ENCODE data around the gene SWSAP1. TPM values are rescaled to one million over a fixed set of nuclear protein-coding genes. Genes with fewer than 3 reads are reported as not detected.
A peak's percentile ranks its signal among the peaks of the same experiment; 100 is the strongest.

The SWSAP1 gene
- total and polyA plus RNA-seq, 9 of the 15 experiments (the other 6 are each of a cell fraction or from before 2014, with no cell fraction given), result 0.18 to 2.8 (median 1.7) TPM

- 0 out of 4 replicates have a peak, but pooled peaks of 1 of the 2 experiments have one; percentile 31 for TF ChIP-seq BCLAF1 (IDR thresholded peaks at IDR 0.05; ENCODE audit: borderline replicate concordance in 1 of 2, control insufficient read depth in 1 of 2, low read depth in 2 of 2, low read length in 1 of 2)
- no peak for TF ChIP-seq ZNF561 (CRISPR knock-in tag; conservative IDR thresholded peaks at IDR 0.05)
- TF ChIP-seq ZNF707 (CRISPR knock-in tag; conservative IDR thresholded peaks at IDR 0.05), result no peak
- TF ChIP-seq HDAC6 (IDR thresholded peaks at IDR 0.05; ENCODE audit: low read depth, low read length), result peak; percentile 92; the same call in 1 of the 2 replicates
- 0 out of 2 replicates have a peak, but pooled peaks have one; percentile 56 for TF ChIP-seq NFRKB (IDR thresholded peaks at IDR 0.05; ENCODE audit: low read depth)
- TF ChIP-seq CC2D1A (IDR thresholded peaks at IDR 0.05), result peak; percentile 32; the same call in 1 of the 2 replicates
- TF ChIP-seq NR4A1 (CRISPR knock-in tag; IDR thresholded peaks at IDR 0.05), result no peak
- no peak for TF ChIP-seq NR4A1 (tag; IDR thresholded peaks at IDR 0.05)
- TF ChIP-seq PTRF (tag; IDR thresholded peaks at IDR 0.05), result no peak
- TF ChIP-seq, protein P1, sequence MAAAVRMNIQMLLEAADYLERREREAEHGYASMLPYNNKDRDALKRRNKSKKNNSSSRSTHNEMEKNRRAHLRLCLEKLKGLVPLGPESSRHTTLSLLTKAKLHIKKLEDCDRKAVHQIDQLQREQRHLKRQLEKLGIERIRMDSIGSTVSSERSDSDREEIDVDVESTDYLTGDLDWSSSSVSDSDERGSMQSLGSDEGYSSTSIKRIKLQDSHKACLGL (CRISPR knock-in tag; IDR thresholded peaks at IDR 0.05; ENCODE audit: borderline replicate concordance, poor library complexity, severe bottlenecking), result no peak
- no peak for TF ChIP-seq TEAD4 (IDR thresholded peaks at IDR 0.05; ENCODE audit: low read length)
- no peak for TF ChIP-seq TEAD4 (CRISPR knock-in tag; IDR thresholded peaks at IDR 0.05; ENCODE audit: borderline replicate concordance)
- no peak for TF ChIP-seq NCOA6 (IDR thresholded peaks at IDR 0.05)
- no peak for TF ChIP-seq IRF1 (CRISPR knock-in tag; IDR thresholded peaks at IDR 0.05; ENCODE audit: borderline replicate concordance)
- no peak for TF ChIP-seq MYBL2 (IDR thresholded peaks at IDR 0.05; ENCODE audit: low read depth)
- TF ChIP-seq MYBL2 (CRISPR knock-in tag; IDR thresholded peaks at IDR 0.05; ENCODE audit: borderline replicate concordance), result no peak
- TF ChIP-seq SIN3A (IDR thresholded peaks at IDR 0.05; ENCODE audit: borderline replicate concordance in 2 of 2, control insufficient read depth in 1 of 2, low read depth in 2 of 2, low read length in 2 of 2), result no peak
- no peak for TF ChIP-seq HEY1 (CRISPR knock-in tag; IDR thresholded peaks at IDR 0.05; ENCODE audit: borderline replicate concordance)
- TF ChIP-seq, protein P2, sequence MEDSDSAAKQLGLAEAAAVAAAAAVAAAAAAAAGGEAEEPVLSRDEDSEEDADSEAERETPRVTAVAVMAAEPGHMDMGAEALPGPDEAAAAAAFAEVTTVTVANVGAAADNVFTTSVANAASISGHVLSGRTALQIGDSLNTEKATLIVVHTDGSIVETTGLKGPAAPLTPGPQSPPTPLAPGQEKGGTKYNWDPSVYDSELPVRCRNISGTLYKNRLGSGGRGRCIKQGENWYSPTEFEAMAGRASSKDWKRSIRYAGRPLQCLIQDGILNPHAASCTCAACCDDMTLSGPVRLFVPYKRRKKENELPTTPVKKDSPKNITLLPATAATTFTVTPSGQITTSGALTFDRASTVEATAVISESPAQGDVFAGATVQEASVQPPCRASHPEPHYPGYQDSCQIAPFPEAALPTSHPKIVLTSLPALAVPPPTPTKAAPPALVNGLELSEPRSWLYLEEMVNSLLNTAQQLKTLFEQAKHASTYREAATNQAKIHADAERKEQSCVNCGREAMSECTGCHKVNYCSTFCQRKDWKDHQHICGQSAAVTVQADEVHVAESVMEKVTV (CRISPR knock-in tag; IDR thresholded peaks at IDR 0.05), result no peak
These were observed 19.0 kb upstream of the SWSAP1 start, which contains the start of gene PLPPR2 (continued) for GRCh38 chr19:11355160-11356073.
